NCI-H345 (cell line): ENCODE data around the gene MEIS3.

ENCODE experiments used
- DNase-seq: peaks from one replicate; lab custom pipeline; 2025; lab: John Stamatoyannopoulos, UW

The MEIS3 gene

GRCh38 chr19:47435196-47435595, 15.9 kb upstream of the MEIS3 start:
- no peak for DNase-seq

GRCh38 chr19:47434088-47434487, 14.8 kb upstream of the MEIS3 start:
- no peak for DNase-seq

GRCh38 chr19:47433121-47433520, 13.8 kb upstream of the MEIS3 start:
- DNase-seq, result no peak

- DNase-seq, result no peak
Measured at GRCh38 chr19:47432499-47432898, 13.2 kb upstream of the MEIS3 start.

- no peak for DNase-seq
Measured at GRCh38 chr19:47432091-47432490, 12.8 kb upstream of the MEIS3 start.

GRCh38 chr19:47430041-47430802, 10.9 kb upstream of the MEIS3 start:
- DNase-seq, result no peak

- no peak for DNase-seq
Measured at GRCh38 chr19:47429140-47429793, 9.9 kb upstream of the MEIS3 start.

GRCh38 chr19:47428177-47428894, 9.0 kb upstream of the MEIS3 start:
- peak; percentile 98 for DNase-seq

- DNase-seq, result peak; percentile 74
Measured at GRCh38 chr19:47427241-47428176, 8.2 kb upstream of the MEIS3 start.

GRCh38 chr19:47423203-47423882, 4.0 kb upstream of the MEIS3 start:
- DNase-seq, result no peak

GRCh38 chr19:47422417-47423163, 3.3 kb upstream of the MEIS3 start:
- DNase-seq, result no peak

GRCh38 chr19:47421844-47422395, 2.6 kb upstream of the MEIS3 start:
- DNase-seq, result no peak

GRCh38 chr19:47421244-47421786, 2.0 kb upstream of the MEIS3 start:
- DNase-seq, result no peak

GRCh38 chr19:47419789-47420188, 462 bp upstream of the MEIS3 start:
- no peak for DNase-seq

- no peak for DNase-seq
Measured at GRCh38 chr19:47418692-47419029, 666 bp downstream of the MEIS3 start.

- DNase-seq, result no peak
Measured at GRCh38 chr19:47417746-47418691, 1.3 kb downstream of the MEIS3 start.

GRCh38 chr19:47417107-47417745, 2.1 kb downstream of the MEIS3 start:
- DNase-seq, result no peak

- DNase-seq, result no peak
Measured at GRCh38 chr19:47416643-47416985, 2.7 kb downstream of the MEIS3 start.
